GM21367 (cell line): ENCODE results near the gene TMEM131L.

Source experiments
- ATAC-seq: cut with Tn5 transposase; IDR thresholded peaks from one replicate; pipeline ENCODE4 v1.9.1; 2021; ENCODE audit not compliant: unreplicated experiment

TMEM131L gene

GRCh38 chr4:153472122-153473037, 6.2 kb downstream of the TMEM131L start:
- peak; percentile 38 for ATAC-seq

- no peak for ATAC-seq
Observed at GRCh38 chr4:153474251-153474650, 8.1 kb downstream of the TMEM131L start.

- ATAC-seq: no peak
Observed at GRCh38 chr4:153476829-153477574, 10.8 kb downstream of the TMEM131L start.

- ATAC-seq: no peak
Observed at GRCh38 chr4:153479101-153479500, 12.9 kb downstream of the TMEM131L start.

DNA sequence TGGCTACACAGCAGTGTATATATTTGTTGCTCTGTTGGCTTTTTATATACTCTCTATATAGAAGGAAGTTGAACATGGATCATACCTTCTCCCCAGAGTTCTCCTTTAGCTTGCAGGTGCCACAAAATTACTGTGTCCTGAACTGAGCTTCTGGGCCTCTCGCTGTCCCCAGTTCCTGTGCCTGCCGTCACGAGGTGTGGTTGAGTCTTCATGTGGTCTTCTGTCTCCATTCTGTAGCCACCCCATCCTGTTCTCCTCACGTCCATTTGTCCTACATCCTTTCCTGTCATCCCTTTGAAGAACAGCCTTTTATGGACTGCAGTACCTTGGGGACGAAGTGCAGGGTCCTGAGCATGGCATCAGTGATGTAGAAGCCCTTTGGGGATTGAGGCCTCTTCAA, 14.5 kb downstream of the TMEM131L start:
- ATAC-seq: no peak

- no peak for ATAC-seq
Observed at GRCh38 chr4:153481478-153481877, 15.3 kb downstream of the TMEM131L start.

DNA sequence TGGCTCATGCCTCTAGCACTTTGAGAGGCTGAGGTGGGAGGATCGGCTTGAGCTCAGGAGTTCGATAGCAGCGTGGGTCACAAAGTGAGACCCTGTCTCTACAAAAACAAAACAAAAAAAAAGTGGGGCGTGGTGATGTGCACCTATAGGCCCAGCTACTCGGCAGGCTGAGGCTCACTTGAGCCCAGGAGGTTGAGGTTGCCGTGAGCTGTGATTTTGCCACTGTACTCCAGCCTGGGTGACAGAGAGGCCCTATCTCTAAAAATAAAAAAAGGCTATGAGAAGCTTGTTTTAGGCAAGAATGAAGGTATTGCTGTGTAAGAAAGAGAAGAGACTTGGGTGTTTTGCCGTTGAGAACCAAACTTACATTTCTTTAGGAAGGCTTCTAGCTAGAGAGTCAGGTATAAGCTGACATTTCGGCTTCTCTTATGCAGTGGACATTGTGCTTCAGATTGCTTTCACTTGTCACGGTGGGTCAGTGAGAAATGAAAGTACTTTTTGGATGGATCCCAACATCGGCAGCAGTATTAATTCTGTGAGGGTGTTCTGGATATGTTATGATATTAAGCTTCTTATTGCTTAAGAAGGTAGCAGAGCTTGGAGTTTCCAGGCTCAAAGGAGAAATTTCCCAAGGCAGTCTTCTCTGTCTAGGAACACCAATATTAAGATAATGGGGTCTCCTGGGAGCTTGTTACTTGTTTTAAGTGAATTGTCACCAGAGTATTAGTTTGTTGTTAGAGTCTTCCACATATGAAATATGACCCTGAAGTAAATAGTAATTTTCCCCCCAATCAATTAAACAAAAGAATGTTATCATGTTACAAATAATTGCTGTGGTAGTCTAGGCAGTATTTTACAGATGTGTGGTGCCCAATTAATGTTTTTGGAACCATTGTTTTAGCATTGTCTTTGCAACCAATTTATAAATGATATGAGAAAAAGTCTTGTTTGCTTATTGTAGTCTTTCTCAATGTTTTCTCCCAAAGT, 17.6 kb downstream of the TMEM131L start:
- ATAC-seq: no peak

DNA sequence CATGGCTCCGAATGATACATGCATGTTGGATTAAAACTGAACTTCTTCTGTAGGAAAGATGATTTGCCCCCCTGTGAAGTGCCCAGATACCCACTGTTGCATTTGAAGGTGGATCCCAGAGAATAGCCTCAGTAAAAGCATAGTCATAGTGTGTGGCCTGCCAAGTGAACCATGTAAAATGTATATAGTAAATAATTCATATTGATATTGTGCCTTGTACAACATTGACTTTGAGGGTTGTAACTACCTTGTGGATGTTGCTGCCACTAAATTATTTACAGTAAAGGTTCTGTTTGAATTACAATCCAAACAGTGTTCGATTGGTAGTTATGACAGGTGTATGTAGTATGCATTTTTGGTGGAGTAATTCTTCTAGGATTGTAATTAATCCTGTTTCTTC, 19.2 kb downstream of the TMEM131L start:
- no peak for ATAC-seq

- no peak for ATAC-seq
Observed at GRCh38 chr4:153485860-153486259, 19.7 kb downstream of the TMEM131L start.

GRCh38 chr4:153486281-153487151, 20.4 kb downstream of the TMEM131L start:
- no peak for ATAC-seq

DNA sequence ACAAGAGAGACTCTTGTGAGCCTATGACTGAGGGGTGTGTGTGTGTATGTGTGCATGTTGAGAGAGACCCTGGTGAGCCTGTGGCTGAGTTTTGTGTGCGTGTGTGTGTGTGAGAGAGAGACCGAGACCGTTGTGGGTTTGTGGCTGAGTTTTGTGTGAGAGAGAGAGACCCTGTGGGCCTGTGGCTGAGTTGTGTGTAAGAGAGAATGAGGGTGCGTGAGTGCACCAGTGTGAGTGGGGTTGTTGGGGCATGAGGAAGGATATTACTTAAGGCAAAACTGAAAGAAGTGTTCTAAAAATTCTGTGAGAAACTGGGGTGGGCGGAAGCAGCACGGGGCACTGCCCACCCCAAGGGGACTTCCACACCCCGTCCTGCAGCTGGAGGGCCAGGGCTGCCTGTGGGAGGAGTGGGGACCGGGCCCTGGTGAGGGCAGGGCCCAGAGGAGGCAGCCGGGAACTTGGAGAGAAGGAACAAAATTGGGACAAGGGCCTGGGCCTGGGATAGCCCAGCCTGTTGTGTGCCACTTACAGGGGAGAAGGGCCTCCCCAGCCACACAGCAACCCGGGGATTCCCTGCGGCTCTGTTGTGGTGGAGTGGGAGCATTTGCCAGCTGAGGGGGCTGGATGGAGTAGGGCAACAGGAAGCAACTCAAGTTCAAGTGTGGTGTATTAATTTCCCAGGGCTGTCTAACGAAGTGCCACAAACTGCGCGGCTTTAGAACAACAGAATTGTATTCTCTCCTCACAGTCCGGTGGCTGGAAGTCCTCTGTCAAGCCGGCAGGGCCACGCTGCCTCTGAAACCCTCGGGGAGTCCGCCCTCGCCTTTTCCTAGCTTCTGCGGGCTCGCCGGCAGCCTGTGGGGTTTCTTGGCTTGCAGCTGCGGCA, 22.1 kb downstream of the TMEM131L start:
- ATAC-seq: peak; percentile 42

GRCh38 chr4:153489856-153490558, 23.8 kb downstream of the TMEM131L start:
- ATAC-seq: no peak

- no peak for ATAC-seq
Observed at GRCh38 chr4:153490985-153491483, 24.9 kb downstream of the TMEM131L start.

GRCh38 chr4:153494562-153494961, 28.4 kb downstream of the TMEM131L start:
- no peak for ATAC-seq

DNA sequence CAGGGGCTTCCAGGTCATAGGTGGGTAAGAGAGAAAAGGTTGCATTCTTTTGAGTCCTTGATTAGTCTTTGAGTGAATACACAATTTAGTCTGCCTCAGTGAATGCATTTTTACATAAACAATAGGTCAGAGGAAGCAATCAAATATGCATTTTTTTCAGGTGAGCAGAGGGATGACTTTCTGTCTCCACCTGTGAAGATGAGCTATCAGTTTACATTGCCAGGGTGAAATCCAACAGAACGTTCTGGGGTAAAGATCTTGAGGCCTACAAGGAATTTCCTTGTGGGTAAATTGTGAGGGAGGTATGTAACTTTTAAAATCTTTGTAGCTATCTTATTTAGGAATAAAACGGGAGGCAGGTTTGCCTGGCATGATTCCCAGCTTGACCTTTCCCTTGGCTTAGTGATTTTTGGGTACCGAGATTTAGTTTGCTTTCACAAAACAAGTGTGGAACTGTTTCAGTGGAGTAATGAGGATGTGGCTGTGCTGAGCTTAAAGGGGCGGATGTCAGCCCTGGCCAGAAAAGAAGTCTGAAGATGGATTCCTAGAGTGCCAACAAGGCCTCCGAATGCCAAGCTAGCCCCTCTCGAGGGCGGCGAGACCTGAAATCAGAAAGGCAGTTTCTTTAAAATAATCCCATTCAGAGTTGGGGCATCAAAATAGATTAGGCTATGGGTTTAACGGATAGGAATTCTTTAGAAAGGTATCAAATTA, 29.5 kb downstream of the TMEM131L start:
- ATAC-seq: no peak

GRCh38 chr4:153497091-153497531, 31.0 kb downstream of the TMEM131L start:
- ATAC-seq: peak; percentile 48
